HS-27A (cell line): ENCODE data around the gene RAD51B.
A peak's percentile ranks its signal among the peaks of the same experiment; 100 is the strongest.

ENCODE experiments used
- DNase-seq: peaks from one replicate; pipeline ENCODE4 v3.0.0-alpha.2; 2012; ENCODE audit warnings: low read depth, missing footprints

RAD51B gene

GRCh38 chr14:68670359-68670715, 850.8 kb downstream of the RAD51B start:
- DNase-seq = no peak

GRCh38 chr14:68671909-68672308, 852.3 kb downstream of the RAD51B start:
- DNase-seq = no peak

GRCh38 chr14:68672609-68673285, 853.2 kb downstream of the RAD51B start:
- no peak for DNase-seq

- DNase-seq = no peak
Measured at GRCh38 chr14:68673464-68673863, 853.9 kb downstream of the RAD51B start.

GRCh38 chr14:68674538-68675232, 855.1 kb downstream of the RAD51B start:
- DNase-seq = no peak

- peak; percentile 91 for DNase-seq
Measured at GRCh38 chr14:68675233-68675577, 855.6 kb downstream of the RAD51B start.

- no peak for DNase-seq
Measured at GRCh38 chr14:68676511-68676943, 856.9 kb downstream of the RAD51B start.

- no peak for DNase-seq
Measured at GRCh38 chr14:68677476-68677875, 857.9 kb downstream of the RAD51B start.

GRCh38 chr14:68677901-68678300, 858.3 kb downstream of the RAD51B start:
- no peak for DNase-seq

- DNase-seq = no peak
Measured at GRCh38 chr14:68678471-68678870, 858.9 kb downstream of the RAD51B start.

GRCh38 chr14:68679301-68679700, 859.7 kb downstream of the RAD51B start:
- no peak for DNase-seq

- no peak for DNase-seq
Measured at GRCh38 chr14:68679746-68680467, 860.3 kb downstream of the RAD51B start.

- no peak for DNase-seq
Measured at GRCh38 chr14:68680541-68681051, 861.0 kb downstream of the RAD51B start.

- DNase-seq = no peak
Measured at GRCh38 chr14:68681256-68682011, 861.9 kb downstream of the RAD51B start.

GRCh38 chr14:68682166-68683103, 862.9 kb downstream of the RAD51B start:
- DNase-seq = peak; percentile 94

- no peak for DNase-seq
Measured at GRCh38 chr14:68683326-68683725, 863.7 kb downstream of the RAD51B start.

GRCh38 chr14:68684466-68685418, 865.2 kb downstream of the RAD51B start:
- DNase-seq = no peak

GRCh38 chr14:68685419-68686204, 866.0 kb downstream of the RAD51B start:
- no peak for DNase-seq

GRCh38 chr14:68686205-68686465, 866.6 kb downstream of the RAD51B start:
- DNase-seq = no peak
